ENCODE measurements around the gene LRMDA. TPM values are rescaled to one million over a fixed set of nuclear protein-coding genes. Genes with fewer than 3 reads are reported as not detected.
A peak's percentile ranks its signal among the peaks of the same experiment; 100 is the strongest.
"Not testable (repeated sequence)": the region's sequence is repeated elsewhere in the genome, so short reads cannot be mapped to it uniquely, and the experiment has no call there.

Gene LRMDA
- total RNA-seq, 1 donor from 2014 or later = 17.1 TPM

DNA sequence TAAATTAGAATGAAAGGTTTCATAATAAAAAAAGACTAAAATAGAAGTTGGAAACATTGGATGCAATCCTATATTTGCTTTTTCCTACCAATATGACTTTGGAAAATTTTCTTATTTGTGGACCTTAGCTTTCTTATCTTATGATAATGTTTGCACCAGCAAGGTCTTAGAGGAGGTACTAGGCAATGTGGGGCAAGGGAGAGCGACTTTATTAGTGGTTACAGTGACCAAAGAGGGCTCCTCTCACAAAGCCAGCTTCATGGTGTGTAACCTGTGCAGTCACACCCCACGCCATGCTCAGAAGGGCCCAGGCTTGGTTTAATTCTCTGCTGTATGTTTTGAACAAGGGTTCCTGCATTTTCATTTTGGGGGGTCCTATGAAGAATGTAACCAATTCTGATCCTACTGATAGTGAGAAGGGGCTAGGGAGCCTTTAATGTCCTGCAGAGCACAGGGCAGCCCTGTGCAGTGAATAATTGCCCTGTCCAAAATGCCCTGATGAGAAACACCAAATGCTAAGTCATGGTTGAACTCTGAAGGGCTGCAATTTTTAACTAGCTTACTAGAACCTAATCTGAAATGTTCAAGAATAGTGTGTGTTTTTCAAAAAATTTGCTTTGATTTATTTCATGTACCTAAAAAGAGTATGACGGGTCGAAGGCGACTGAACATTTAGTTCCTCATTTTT lies 1047.8 kb downstream of the LRMDA start:
- no peak for DNase-seq (ENCODE audit: low spot score)

GRCh38 chr10:76481178-76481577 lies 1049.8 kb downstream of the LRMDA start:
- no peak for DNase-seq (ENCODE audit: low spot score)

- no peak for DNase-seq (ENCODE audit: low spot score)
Observed at GRCh38 chr10:76487582-76487981, 1056.2 kb downstream of the LRMDA start.

GRCh38 chr10:76488602-76489001 lies 1057.2 kb downstream of the LRMDA start:
- no peak for DNase-seq (ENCODE audit: low spot score)

DNA sequence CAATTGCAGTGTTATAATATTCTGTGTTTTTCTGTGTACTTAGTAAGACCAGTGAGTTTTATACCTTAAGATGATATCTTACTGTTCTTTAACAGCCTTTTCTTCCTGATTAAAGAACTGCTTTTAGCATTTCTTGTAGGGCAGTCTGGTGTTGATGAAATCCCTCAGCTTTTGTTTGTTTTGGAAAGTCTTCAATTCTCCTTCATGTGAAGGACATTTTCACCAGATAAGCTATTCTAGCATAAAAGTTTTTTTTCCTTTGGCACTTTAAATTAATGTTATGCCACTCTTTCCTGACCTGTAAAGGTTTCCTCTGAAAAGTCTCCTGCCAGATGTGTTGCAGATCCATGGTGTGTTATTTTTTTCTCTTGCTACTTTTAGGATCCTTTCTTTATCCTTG lies 1059.8 kb downstream of the LRMDA start:
- no peak for DNase-seq (ENCODE audit: low spot score)

DNA sequence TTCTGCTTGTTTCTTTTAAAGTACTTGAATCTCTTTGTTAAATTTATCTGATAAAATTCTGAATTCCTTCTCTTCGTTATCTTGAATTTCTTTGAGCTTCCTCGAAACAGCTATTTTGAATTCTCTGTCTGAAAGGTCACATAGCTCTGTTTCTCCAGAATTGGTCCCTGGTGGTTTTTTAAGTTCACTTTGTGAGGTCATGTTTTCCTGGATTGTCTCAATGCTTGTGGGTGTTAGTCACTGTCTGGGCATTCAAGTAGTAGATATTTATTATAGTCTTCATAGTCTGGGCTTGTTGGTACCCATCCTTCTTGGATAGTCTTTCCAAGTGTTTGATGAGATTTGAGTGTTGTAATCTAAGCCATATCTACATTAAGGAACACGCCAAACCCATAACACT lies 1060.6 kb downstream of the LRMDA start:
- no peak for DNase-seq (ENCODE audit: low spot score)

- DNase-seq (ENCODE audit: low spot score) = no peak
Observed at GRCh38 chr10:76492678-76493472, 1061.5 kb downstream of the LRMDA start.

- DNase-seq (ENCODE audit: low spot score) = no peak
Observed at GRCh38 chr10:76497666-76498065, 1066.2 kb downstream of the LRMDA start.

DNA sequence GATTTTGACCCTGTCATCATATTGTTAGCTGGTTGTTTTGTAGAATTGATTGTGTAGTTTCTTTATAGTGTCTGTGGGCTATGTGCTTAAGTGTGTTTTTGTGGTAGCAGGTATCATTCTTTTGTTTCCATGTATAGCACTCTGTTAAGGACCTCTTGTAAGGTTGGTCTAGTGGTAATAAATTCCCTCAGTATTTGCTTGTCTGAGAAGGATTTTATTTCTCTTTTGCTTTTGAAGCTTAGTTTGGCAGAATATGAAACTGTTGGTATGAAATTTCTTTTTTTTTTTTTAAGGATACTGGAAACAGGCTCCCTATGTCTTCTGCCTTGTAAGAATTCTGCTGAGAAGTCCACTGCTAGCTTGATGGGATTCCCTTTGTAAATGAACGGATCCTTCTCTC lies 1073.4 kb downstream of the LRMDA start:
- DNase-seq (ENCODE audit: low spot score) = no peak

DNA sequence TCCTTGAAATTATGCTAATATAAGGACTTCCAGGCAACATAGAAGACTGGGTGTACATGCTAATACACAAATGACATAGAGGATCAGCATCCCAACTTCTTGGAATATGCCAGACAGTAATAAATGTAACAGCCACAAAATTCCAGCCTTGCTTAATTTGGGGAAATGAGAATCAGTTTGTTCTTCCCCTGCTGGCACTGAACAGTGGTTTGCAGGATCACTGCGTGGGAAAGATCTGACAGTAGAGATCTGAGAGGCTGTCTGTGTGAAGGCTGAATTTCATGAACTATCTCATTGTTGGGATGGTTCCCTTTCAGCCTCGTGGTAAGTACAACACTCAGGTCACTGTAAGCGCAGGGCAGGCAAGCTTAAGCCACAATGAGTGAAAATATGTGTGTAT lies 1078.0 kb downstream of the LRMDA start:
- no peak for DNase-seq (ENCODE audit: low spot score)

- DNase-seq (ENCODE audit: low spot score) = no peak
Observed at GRCh38 chr10:76514321-76514720, 1082.9 kb downstream of the LRMDA start.

- DNase-seq (ENCODE audit: low spot score) = no peak
Observed at GRCh38 chr10:76514869-76515268, 1083.4 kb downstream of the LRMDA start.

DNA sequence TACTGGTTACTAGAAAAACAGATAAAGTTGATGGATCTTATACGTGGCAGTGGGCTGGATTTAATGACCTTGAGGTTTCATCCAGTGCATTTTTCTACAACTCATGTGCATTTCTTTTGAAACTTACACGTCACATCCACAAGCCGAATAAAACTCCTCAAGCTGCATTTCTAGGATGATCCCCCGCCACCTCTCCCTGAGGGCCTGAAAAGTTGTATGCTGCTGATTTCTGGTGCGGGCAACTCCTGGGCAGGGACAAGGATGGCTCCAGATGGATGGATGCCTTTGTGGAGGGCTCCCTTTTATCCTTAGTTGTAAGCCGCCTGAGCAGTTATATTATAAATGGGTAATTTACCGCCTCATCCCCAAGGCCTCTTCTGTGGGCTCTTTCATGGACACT lies 1091.1 kb downstream of the LRMDA start:
- no peak for DNase-seq (ENCODE audit: low spot score)

DNA sequence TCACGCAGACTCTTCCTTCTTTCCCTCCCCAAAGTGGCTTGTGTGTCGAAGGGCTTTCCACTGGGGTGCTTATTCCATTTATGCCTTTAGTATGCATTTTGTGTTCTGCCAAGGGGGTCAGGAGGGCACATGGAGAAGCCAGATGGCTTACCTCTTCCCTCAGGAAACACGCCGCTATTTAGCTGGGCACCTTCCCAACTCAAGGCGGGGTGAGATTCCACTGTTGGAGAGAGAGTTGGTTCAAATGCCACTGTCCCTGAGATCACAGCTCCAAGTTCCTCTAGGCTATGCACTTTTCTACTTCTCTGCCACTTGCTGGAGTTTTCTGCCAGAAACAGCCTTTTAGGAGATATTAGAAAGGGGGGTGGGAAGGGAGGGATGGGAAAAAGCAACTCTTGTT lies 1091.8 kb downstream of the LRMDA start:
- DNase-seq (ENCODE audit: low spot score) = peak; percentile 47

- no peak for DNase-seq (ENCODE audit: low spot score)
Observed at GRCh38 chr10:76523791-76524351, 1092.4 kb downstream of the LRMDA start.

GRCh38 chr10:76526833-76527232 lies 1095.4 kb downstream of the LRMDA start:
- DNase-seq (ENCODE audit: low spot score) = not testable (repeated sequence)

DNA sequence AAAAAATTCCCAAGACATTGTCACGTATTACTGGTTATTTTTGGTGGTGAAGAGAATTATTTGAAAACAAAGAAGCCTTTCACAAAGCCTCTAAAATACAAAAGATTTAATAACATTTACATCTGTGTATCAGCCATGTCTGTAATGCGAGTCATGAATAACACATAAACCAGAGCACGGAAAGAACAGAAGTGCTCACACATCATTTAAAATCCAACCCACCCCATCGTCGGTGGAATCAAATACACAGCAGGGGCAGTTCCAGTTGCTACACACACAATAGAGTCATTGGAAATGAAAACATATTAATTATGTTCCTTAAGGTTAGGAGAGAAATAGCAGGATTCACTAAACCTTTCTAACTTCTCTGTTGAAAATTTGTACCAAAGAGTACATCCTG lies 1108.9 kb downstream of the LRMDA start:
- DNase-seq (ENCODE audit: low spot score) = no peak

DNA sequence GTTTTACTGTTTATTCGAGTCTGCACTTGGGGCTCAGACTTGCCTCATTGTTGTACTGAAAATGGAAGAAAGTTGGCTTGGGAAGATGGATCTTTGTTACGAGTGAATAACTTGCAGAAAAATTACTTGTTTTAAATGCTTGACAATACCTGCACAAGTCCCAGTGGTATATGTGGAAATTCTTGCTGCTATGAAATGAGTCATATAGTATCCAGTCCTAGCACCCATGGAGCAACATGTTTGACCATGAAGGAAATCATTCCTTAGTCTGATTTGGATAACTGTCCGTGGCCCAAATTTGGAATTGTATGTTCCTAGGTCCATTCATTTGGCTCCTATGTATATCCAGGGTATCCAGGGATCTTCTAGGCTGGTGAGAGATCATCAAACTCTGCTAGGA lies 1109.4 kb downstream of the LRMDA start:
- DNase-seq (ENCODE audit: low spot score) = no peak

DNA sequence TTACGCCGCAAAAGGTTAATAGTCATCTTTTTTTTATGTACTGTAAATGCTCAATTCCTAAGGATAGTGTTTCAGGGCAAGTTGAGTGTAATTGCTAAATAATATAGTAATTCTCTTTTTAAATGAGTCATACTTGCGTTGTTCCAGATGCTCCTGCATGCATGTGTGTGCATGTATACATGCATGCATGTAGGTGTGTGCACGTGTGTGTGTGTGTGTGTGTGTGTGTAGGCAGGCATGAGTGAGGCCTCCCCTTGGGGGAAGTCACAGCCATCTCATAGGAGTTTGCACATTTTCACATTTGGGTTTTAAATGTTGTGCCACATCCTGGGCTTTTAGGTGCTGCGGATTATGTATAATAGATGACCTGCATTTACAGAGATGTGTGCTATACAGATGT lies 1110.4 kb downstream of the LRMDA start:
- no peak for DNase-seq (ENCODE audit: low spot score)

- DNase-seq (ENCODE audit: low spot score) = no peak
Observed at GRCh38 chr10:76542307-76542930, 1111.0 kb downstream of the LRMDA start.

- DNase-seq (ENCODE audit: low spot score) = no peak
Observed at GRCh38 chr10:76543655-76544054, 1112.2 kb downstream of the LRMDA start.

DNA sequence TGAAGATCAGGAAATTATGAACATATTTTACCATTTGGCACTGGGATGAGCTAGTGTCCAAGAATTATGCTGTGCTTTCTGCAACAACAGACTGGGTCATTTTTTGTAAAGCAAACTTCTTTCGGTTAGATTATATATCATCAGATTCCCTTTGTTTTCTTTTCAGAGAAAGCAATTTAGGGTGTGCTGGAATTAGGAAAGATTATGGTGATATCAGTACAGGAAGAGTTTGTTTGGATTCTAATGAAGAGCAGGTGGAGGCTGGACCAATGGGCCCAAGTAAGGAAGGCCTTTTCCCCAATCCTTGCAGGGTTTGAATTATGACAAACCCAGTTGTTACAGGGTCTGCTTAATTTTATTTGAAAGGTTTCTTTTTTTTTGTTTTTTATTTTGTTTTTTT lies 1113.4 kb downstream of the LRMDA start:
- DNase-seq (ENCODE audit: low spot score) = no peak

GRCh38 chr10:76546411-76546810 lies 1115.0 kb downstream of the LRMDA start:
- DNase-seq (ENCODE audit: low spot score) = no peak

Measured in mucosa of gallbladder (tissue), 1 donor.